Aorta (tissue), 5 donors: ENCODE data around the gene EDEM2. TPM values are rescaled to one million over a fixed set of nuclear protein-coding genes. Genes with fewer than 3 reads are reported as not detected.
"Not testable (repeated sequence)": the region's sequence is repeated elsewhere in the genome, so short reads cannot be mapped to it uniquely, and the experiment has no call there.

Experiments used
- ATAC-seq: fragments of 200-7000 bp; cut with Tn5 transposase; one replicate; pipeline ENCODE4 v1.9.1; 2022; ENCODE audit warnings: moderate library complexity; ENCODE audit not compliant: low FRiP score
- DNase-seq, 2 donors: peaks; one replicate each; pipeline ENCODE4 v3.0.0-alpha.2; 2020
- H3K27ac ChIP-seq, 2 donors: one replicate each; pipeline ENCODE4 v1.5.1; 2013; ENCODE audit warnings: low read length in 2 of 2, mild to moderate bottlenecking in 2 of 2, moderate library complexity in 2 of 2, control low read depth in 1 of 2, inconsistent platforms in 1 of 2, low read depth in 1 of 2
- H3K27me3 ChIP-seq, 2 donors: one replicate each; pipeline ENCODE4 v1.6.1; 2013; ENCODE audit warnings: control low read depth in 1 of 2, low read length in 1 of 2, mild to moderate bottlenecking in 1 of 2, moderate library complexity in 1 of 2; ENCODE audit not compliant: insufficient read depth in 2 of 2, control insufficient read depth in 1 of 2
- H3K36me3 ChIP-seq, 2 donors: one replicate each; pipeline ENCODE4 v1.6.1; 2013; ENCODE audit warnings: control low read depth in 1 of 2, low read length in 1 of 2, mild to moderate bottlenecking in 1 of 2; ENCODE audit not compliant: insufficient read depth in 2 of 2, control insufficient read depth in 1 of 2
- H3K4me1 ChIP-seq, 2 donors: one replicate each; pipeline ENCODE4 v1.6.1; 2013; ENCODE audit warnings: low read length in 2 of 2, control low read depth in 1 of 2, mild to moderate bottlenecking in 1 of 2, moderate library complexity in 1 of 2; ENCODE audit not compliant: insufficient read depth in 2 of 2, control insufficient read depth in 1 of 2
- H3K4me3 ChIP-seq, 2 donors: one replicate each; pipeline ENCODE4 v1.5.1; 2013; ENCODE audit warnings: low read length in 2 of 2, control low read depth in 1 of 2, mild to moderate bottlenecking in 1 of 2
- H3K9me3 ChIP-seq: one replicate; pipeline ENCODE4 v1.6.1; 2013; ENCODE audit warnings: mild to moderate bottlenecking, low read length; ENCODE audit not compliant: control insufficient read depth
- WGBS, 2 donors: extraction: QIAGEN DNeasy Blood & Tissue Kit; methylation state at CpG; one replicate each; pipeline ENCODE4 v1.1.7; 2013; 5-methylcytosine and 5-hydroxymethylcytosine counted together
- intact Hi-C, 2 donors: fragments of 100-400 bp; cut with DNase I; formaldehyde crosslinking; loops; one replicate each; pipeline versions ENCODE4 v1.14.2 to v1.15.0; 2022
- polyA plus RNA-seq, 2 donors: library from polyadenylated mRNA; stranded (reverse); fragments of 200-250 nt; gene quantifications; one replicate each; pipeline ENCODE4 v1.2.3, GENCODE V29; 2013
- total RNA-seq, 2 donors: library from RNA; stranded (reverse); fragmentation: NEBNext Ultra II Directional; extraction: Animal tissue kit (Norgen Biotek cat#: 25700); gene quantifications; one replicate each; pipeline ENCODE4 v1.2.1, GENCODE V29; 2021
- donor health status: healthy with polysubstance abuse.
- donor health status: Bipolar disorder and iron deficiency.
- donor health status: DM: no; HTN: no; CAD: no.
- donor health status: DM: no; HTN: no; CAD: no.
- donor health status: DM: yes; HTN: yes; CAD: no.

Gene EDEM2
- total and polyA plus RNA-seq, 4 donors, result 11.0 to 32.1 (median 22.5) TPM

GRCh38 chr20:35121186-35121585 is 25.9 kb downstream of the EDEM2 start:
- no peak overlapping the region for H3K4me3 ChIP-seq
- ATAC-seq, result no peak

DNA sequence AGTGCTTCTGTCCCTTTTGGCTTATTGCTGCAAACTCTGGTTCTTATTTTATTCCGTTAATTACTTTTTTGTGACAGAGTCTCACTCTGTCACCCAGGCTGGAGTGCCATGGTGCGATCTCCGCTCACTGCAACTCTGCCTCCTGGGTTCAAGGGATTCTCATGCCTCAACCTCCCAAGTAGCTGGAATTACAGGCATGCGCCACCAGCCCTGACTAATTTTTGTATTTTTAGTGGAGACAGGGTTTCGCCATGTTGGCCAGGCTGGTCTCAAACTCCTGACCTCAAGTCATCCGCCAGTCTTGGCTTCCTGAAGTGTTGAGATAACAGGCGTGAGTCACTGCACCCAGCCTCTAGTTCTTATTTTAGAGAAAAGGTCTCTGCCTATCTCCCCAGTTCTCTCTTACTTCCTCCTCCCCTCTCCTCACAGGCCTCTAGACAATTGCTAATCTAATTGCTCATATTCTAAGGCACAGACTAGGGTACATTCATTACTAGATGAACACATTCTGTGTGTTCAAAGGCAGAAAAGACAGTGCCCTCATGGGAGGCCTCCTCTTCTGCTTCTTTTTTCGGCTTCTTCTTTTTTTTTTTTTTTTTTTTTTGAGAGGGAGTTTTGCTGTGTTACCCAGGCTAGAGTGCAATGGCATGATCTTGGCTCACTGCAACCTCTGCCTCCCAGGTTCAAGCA is 27.0 kb downstream of the EDEM2 start:
- no peak overlapping the region for H3K4me3 ChIP-seq
- H3K9me3 ChIP-seq, result no peaks in the 10 kb centered on the region
- H3K36me3 ChIP-seq, result peaks cover 9 to 10% of the 10 kb centered on the region in 2 donors
- no peaks in the 10 kb centered on the region for H3K27me3 ChIP-seq
- DNase-seq, result peak in 1 of 2 donors; percentile 76
- H3K4me1 ChIP-seq, result peaks cover 0 to 4% of the 10 kb centered on the region in 2 donors
- ATAC-seq, result peak; percentile 65
- 62% methylated on average over 8 of the region's 8 CpGs for WGBS, 2 donors
- intact Hi-C loops, result no loop called here
- H3K27ac ChIP-seq, result no peak overlapping the region

More at GRCh38 chr20:35121186-35121585, 25.9 kb downstream of the EDEM2 start:
- Histone ChIP-seq H3K36me3 (peaks cover 9 to 10% of the 10 kb centered on the region in 2 donors), H3K27ac (no peak overlapping the region), H3K4me1 (peaks cover 0 to 4% of the 10 kb centered on the region in 2 donors), H3K9me3 (no peaks in the 10 kb centered on the region), H3K27me3 (no peaks in the 10 kb centered on the region)
- 89 to 91% methylated on average over 7 of the region's 7 CpGs for WGBS, 2 donors
- DNase-seq, result no peak
- intact Hi-C loops, result no loop called here

DNA sequence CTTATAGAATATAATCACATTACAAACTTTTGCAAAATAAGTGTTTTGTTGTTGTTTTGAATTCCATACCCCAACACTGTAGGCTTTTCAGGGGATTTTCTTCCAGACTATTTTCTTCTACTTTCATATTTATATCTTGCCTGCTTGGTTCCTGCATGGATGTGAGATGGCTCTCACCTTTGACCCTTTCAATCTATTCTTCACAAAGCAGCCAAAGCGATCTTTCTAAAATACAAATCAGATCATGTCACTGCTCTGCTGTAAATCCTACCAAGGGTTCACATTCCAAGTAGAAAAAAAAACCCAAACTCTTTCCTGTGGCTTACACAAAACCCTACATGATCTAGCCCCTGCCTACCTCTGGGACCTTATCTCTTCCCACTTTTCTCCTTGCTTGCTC is 29.5 kb downstream of the EDEM2 start:
- Histone ChIP-seq H3K9me3 (no peaks in the 10 kb centered on the region), H3K36me3 (peaks cover 4 to 10% of the 10 kb centered on the region in 2 donors), H3K4me3 (no peak overlapping the region), H3K27ac (no peak overlapping the region), H3K4me1 (peaks cover 0 to 4% of the 10 kb centered on the region in 2 donors), H3K27me3 (no peaks in the 10 kb centered on the region)
- ATAC-seq (no peak), DNase-seq (no peak)
- WGBS, 2 donors, result 81 to 84% methylated on average over 1 of the region's 1 CpG
- intact Hi-C loops, result no loop called here

DNA sequence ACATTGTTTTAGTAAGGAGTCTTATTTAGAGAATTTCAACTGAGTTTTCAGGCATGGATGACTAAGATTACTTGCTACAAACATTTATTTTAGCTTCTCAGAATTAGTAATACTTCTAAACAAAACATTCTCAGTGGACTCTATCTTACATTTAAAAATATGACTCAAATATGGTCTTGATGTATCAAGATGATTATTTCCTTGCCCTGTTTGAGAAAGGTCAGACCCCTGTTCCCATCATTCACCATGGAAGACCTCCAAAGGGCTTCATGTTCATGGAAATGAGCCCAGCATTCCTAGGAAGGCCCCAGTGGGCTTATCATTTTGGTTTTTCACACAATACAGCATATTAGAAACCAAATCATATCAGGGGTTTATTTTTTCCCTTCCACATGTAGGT is 29.9 kb downstream of the EDEM2 start:
- Histone ChIP-seq H3K4me3 (no peak overlapping the region), H3K36me3 (peaks cover 4 to 10% of the 10 kb centered on the region in 2 donors), H3K4me1 (peaks cover 0 to 4% of the 10 kb centered on the region in 2 donors), H3K27me3 (no peaks in the 10 kb centered on the region), H3K27ac (no peak overlapping the region), H3K9me3 (no peaks in the 10 kb centered on the region)
- ATAC-seq (peak; percentile 51), DNase-seq (no peak)
- intact Hi-C loops, result no loop called here

- Histone ChIP-seq H3K27ac (peak overlapping the region in 1 of 2 donors; percentile 13), H3K4me3 (no peak overlapping the region), H3K27me3 (no peaks in the 10 kb centered on the region), H3K36me3 (peaks cover 4 to 8% of the 10 kb centered on the region in 2 donors), H3K4me1 (peaks cover 0 to 4% of the 10 kb centered on the region in 2 donors), H3K9me3 (no peaks in the 10 kb centered on the region)
- intact Hi-C loops, result no loop called here
- ATAC-seq (no peak), DNase-seq (no peak)
- 91 to 93% methylated on average over 4 of the region's 4 CpGs for WGBS, 2 donors
Observed at GRCh38 chr20:35116258-35116657, 30.9 kb downstream of the EDEM2 start.

- ATAC-seq (no peak), DNase-seq (no peak)
- peaks cover 0 to 4% of the 10 kb centered on the region in 2 donors for H3K4me1 ChIP-seq
- no peaks in the 10 kb centered on the region for H3K9me3 ChIP-seq
- intact Hi-C loops, result no loop called here
- H3K27me3 ChIP-seq, result no peaks in the 10 kb centered on the region
- H3K27ac ChIP-seq, result no peak overlapping the region
- WGBS, 2 donors, result 88 to 91% methylated on average over 11 of the region's 11 CpGs
- H3K36me3 ChIP-seq, result peaks cover 4 to 8% of the 10 kb centered on the region in 2 donors
- no peak overlapping the region for H3K4me3 ChIP-seq
Observed at GRCh38 chr20:35115606-35116005, 31.5 kb downstream of the EDEM2 start.

- ATAC-seq, H3K4me3 ChIP-seq, H3K9me3 ChIP-seq, H3K27ac ChIP-seq, DNase-seq, H3K4me1 ChIP-seq, H3K36me3 ChIP-seq, intact Hi-C loops, H3K27me3 ChIP-seq: not testable (repeated sequence)
- 75 to 89% methylated on average over 5 of the region's 5 CpGs for WGBS, 2 donors
Observed at GRCh38 chr20:35112276-35112675, 34.9 kb downstream of the EDEM2 start.

- Histone ChIP-seq H3K4me1 (no peaks in the 10 kb centered on the region), H3K27me3 (no peaks in the 10 kb centered on the region), H3K36me3 (peaks cover 0 to 1% of the 10 kb centered on the region in 2 donors), H3K9me3 (no peaks in the 10 kb centered on the region), H3K27ac (no peak overlapping the region), H3K4me3 (no peak overlapping the region)
- WGBS, 2 donors, result 78 to 80% methylated on average over 4 of the region's 4 CpGs
- intact Hi-C loops, result no loop called here
- DNase-seq, result no peak
- ATAC-seq, result no peak
Observed at GRCh38 chr20:35111141-35111888, 35.8 kb downstream of the EDEM2 start.

DNA sequence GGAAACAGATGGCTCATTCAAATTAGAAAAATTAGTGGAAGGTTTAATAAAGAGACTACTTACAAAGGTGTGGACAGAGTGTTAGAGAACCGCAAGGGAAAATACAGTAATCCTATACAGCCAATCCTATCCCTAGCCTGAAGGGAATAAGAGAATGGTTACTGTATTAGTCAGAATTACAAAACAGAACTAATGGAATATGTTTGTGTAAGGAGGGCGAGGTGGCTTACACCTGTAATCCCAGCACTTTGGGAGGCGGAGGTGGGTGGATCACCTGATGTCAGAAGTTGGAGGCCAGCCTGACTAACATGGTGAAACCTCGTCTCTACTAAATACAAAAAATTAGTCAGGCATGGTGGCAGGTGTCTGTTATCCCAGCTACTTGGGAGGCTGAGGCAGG is 38.2 kb downstream of the EDEM2 start:
- Histone ChIP-seq H3K4me3 (no peak overlapping the region), H3K27me3 (no peaks in the 10 kb centered on the region), H3K27ac (no peak overlapping the region), H3K9me3 (no peaks in the 10 kb centered on the region), H3K36me3 (no peaks in the 10 kb centered on the region), H3K4me1 (no peaks in the 10 kb centered on the region)
- ATAC-seq (no peak), DNase-seq (no peak)
- WGBS, 2 donors, result 93 to 95% methylated on average over 4 of the region's 4 CpGs
- intact Hi-C loops, result no loop called here
